WTC11 (cell line): ENCODE data around the gene ADGRV1. TPM values are rescaled to one million over a fixed set of nuclear protein-coding genes. Genes with fewer than 3 reads are reported as not detected.
A peak's percentile ranks its signal among the peaks of the same experiment; 100 is the strongest.

Source experiments
- ATAC-seq: fragments of 200-7000 bp; cut with Tn5 transposase; 2 replicates; pipeline ENCODE4 v1.10.0; 2021; ENCODE audit warnings: mild to moderate bottlenecking, moderate library complexity
- CTCF ChIA-PET: fragments of 300-600 bp; sonication (Branson Sonifier 250); formaldehyde crosslinking; loops from one replicate; lab custom pipeline; 2021; ENCODE audit warnings: antibody characterized with exemption; lab: Charles Lee
- POLR2A ChIA-PET: fragments of 350-600 bp; sonication (Branson Sonifier 250); formaldehyde crosslinking; loops from one replicate; lab custom pipeline; 2021; ENCODE audit warnings: antibody characterized with exemption; lab: Charles Lee
- DNase-seq: peaks from one replicate; pipeline ENCODE4 v3.0.0; 2021; ENCODE audit warnings: low spot score
- H3K27ac Mint-ChIP-seq: 2 replicates; pipeline ENCODE4 v1.8.0; 2021; ENCODE audit warnings: mixed read lengths
- H3K27me3 Mint-ChIP-seq: 2 replicates; pipeline ENCODE4 v1.8.0; 2021; ENCODE audit warnings: low read depth, mild to moderate bottlenecking, moderate library complexity, mixed read lengths
- H3K36me3 Mint-ChIP-seq: 2 replicates; pipeline ENCODE4 v1.8.0; 2021; ENCODE audit warnings: mixed read lengths
- H3K4me1 Mint-ChIP-seq: 2 replicates; pipeline ENCODE4 v1.8.0; 2022; ENCODE audit warnings: mixed read lengths
- H3K4me3 Mint-ChIP-seq: 2 replicates; pipeline ENCODE4 v1.8.0; 2021; ENCODE audit warnings: mild to moderate bottlenecking, moderate library complexity, mixed read lengths
- H3K9me3 Mint-ChIP-seq: 2 replicates; pipeline ENCODE4 v1.8.0; 2021; ENCODE audit warnings: mixed read lengths
- AR ChIP-seq: fragments of 250-450 bp; sonication (Bioruptor Pico); IDR thresholded peaks from 2 replicates; pipeline ENCODE4 v1.9.0; 2021; ENCODE audit warnings: mild to moderate bottlenecking
- CTCF ChIP-seq: fragments of 200-600 bp; IDR thresholded peaks from 2 replicates; pipeline ENCODE4 v1.8.0; 2022; ENCODE audit warnings: antibody characterized with exemption
- ETV6 ChIP-seq: sonication (generic); formaldehyde crosslinking; IDR thresholded peaks from 2 replicates; pipeline ENCODE4 v1.8.1; 2022; ENCODE audit warnings: mild to moderate bottlenecking, missing genetic modification reagents
- GRHL2 ChIP-seq: fragments of 250-450 bp; sonication (Bioruptor Pico); IDR thresholded peaks from 2 replicates; pipeline ENCODE4 v1.8.0; 2022; ENCODE audit warnings: mild to moderate bottlenecking, moderate library complexity; ENCODE audit not compliant: insufficient replicate concordance, severe bottlenecking
- IRF1 ChIP-seq: sonication (generic); formaldehyde crosslinking; IDR thresholded peaks from 2 replicates; pipeline ENCODE4 v1.8.0; 2023; ENCODE audit warnings: missing genetic modification reagents
- JAZF1 ChIP-seq: fragments of 250-450 bp; sonication (Bioruptor Pico); IDR thresholded peaks from 2 replicates; pipeline ENCODE4 v1.9.0; 2021; ENCODE audit warnings: moderate library complexity, mild to moderate bottlenecking, inconsistent platforms
- NFYB ChIP-seq: sonication (generic); formaldehyde crosslinking; conservative IDR thresholded peaks from 2 replicates; pipeline ENCODE4 v1.8.0; 2022; ENCODE audit warnings: low read depth, missing genetic modification reagents
- PRDM15 ChIP-seq: sonication (generic); formaldehyde crosslinking; IDR thresholded peaks from 2 replicates; pipeline ENCODE4 v1.8.0; 2022; ENCODE audit warnings: missing genetic modification reagents
- PRRX2 ChIP-seq: fragments of 250-450 bp; sonication (Bioruptor Pico); IDR thresholded peaks from 2 replicates; pipeline ENCODE4 v1.8.0; 2021; ENCODE audit warnings: mild to moderate bottlenecking
- total RNA-seq: library from RNA; stranded (reverse); gene quantifications from 3 replicates; pipeline ENCODE4 v1.2.3, GENCODE V29; 2021
- TF ChIP-seq, protein P1 (sequence below): sonication (generic); formaldehyde crosslinking; IDR thresholded peaks from 2 replicates; pipeline ENCODE4 v1.8.0; 2023; ENCODE audit warnings: missing genetic modification reagents, mild to moderate bottlenecking, borderline replicate concordance

Gene ADGRV1
- total RNA-seq, 1 experiment from 2014 or later, result 74.5 TPM

DNA sequence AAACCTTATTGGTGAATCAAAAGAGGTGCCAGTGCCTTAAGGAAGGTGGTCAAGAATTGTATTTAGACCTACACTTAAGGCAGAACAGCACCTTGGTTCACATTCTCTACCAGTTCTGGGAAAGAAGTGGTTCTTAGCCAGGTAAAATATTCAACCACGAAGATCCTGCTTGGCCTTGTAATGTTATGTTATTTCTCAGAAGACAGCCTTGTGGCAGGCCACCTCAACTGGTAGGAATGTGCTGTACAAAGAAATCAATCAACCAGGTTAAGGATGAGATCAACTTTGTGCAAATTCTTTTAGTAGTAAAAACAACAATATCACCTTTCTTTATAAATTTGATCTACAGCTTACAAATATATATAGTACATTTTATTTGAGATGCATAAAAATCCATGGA lies 577.7 kb downstream of the ADGRV1 start:
- ChIA-PET POLR2A (no interaction called here), CTCF (no interaction called here)
- H3K9me3 Mint-ChIP-seq, result no peaks in the 10 kb centered on the region
- peaks cover 9% of the 10 kb centered on the region for H3K4me1 Mint-ChIP-seq
- no peak overlapping the region for H3K4me3 Mint-ChIP-seq
- H3K36me3 Mint-ChIP-seq, result no peaks in the 10 kb centered on the region; the same call in 1 of the 2 replicates
- TF ChIP-seq AR (CRISPR knock-in tag) (no peak), GRHL2 (CRISPR knock-in tag) (no peak), JAZF1 (CRISPR knock-in tag) (no peak), CTCF (no peak), PRDM15 (CRISPR knock-in tag) (no peak), IRF1 (CRISPR knock-in tag) (no peak), PRRX2 (CRISPR knock-in tag) (no peak), NFYB (no peak)
- no peak for ATAC-seq
- H3K27ac Mint-ChIP-seq, result no peak overlapping the region
- H3K27me3 Mint-ChIP-seq, result no peaks in the 10 kb centered on the region
- no peak for DNase-seq

GRCh38 chr5:91137647-91138046 lies 579.0 kb downstream of the ADGRV1 start:
- Mint-ChIP-seq H3K4me3 (no peak overlapping the region), H3K36me3 (no peaks in the 10 kb centered on the region; the same call in 1 of the 2 replicates), H3K27me3 (no peaks in the 10 kb centered on the region), H3K4me1 (peaks cover 18% of the 10 kb centered on the region), H3K9me3 (no peaks in the 10 kb centered on the region), H3K27ac (0 out of 2 replicates have a peak overlapping the region, but pooled peaks have one; percentile 12)
- no peak for DNase-seq
- ChIA-PET CTCF (no interaction called here), POLR2A (no interaction called here)
- ATAC-seq, result no peak
- no peak for TF ChIP-seq ETV6 (CRISPR knock-in tag)
- TF ChIP-seq, protein P1, sequence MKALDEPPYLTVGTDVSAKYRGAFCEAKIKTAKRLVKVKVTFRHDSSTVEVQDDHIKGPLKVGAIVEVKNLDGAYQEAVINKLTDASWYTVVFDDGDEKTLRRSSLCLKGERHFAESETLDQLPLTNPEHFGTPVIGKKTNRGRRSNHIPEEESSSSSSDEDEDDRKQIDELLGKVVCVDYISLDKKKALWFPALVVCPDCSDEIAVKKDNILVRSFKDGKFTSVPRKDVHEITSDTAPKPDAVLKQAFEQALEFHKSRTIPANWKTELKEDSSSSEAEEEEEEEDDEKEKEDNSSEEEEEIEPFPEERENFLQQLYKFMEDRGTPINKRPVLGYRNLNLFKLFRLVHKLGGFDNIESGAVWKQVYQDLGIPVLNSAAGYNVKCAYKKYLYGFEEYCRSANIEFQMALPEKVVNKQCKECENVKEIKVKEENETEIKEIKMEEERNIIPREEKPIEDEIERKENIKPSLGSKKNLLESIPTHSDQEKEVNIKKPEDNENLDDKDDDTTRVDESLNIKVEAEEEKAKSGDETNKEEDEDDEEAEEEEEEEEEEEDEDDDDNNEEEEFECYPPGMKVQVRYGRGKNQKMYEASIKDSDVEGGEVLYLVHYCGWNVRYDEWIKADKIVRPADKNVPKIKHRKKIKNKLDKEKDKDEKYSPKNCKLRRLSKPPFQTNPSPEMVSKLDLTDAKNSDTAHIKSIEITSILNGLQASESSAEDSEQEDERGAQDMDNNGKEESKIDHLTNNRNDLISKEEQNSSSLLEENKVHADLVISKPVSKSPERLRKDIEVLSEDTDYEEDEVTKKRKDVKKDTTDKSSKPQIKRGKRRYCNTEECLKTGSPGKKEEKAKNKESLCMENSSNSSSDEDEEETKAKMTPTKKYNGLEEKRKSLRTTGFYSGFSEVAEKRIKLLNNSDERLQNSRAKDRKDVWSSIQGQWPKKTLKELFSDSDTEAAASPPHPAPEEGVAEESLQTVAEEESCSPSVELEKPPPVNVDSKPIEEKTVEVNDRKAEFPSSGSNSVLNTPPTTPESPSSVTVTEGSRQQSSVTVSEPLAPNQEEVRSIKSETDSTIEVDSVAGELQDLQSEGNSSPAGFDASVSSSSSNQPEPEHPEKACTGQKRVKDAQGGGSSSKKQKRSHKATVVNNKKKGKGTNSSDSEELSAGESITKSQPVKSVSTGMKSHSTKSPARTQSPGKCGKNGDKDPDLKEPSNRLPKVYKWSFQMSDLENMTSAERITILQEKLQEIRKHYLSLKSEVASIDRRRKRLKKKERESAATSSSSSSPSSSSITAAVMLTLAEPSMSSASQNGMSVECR (CRISPR knock-in tag), result no peak
